LNCAP (cell line): ENCODE data around the gene TOP1.

Source experiments
- TF ChIP-seq, protein P1 (sequence below): fragments of 450-650 bp; IDR thresholded peaks from 2 replicates; pipeline ENCODE4 v1.5.1; 2017; ENCODE audit warnings: mild to moderate bottlenecking

The TOP1 gene

DNA sequence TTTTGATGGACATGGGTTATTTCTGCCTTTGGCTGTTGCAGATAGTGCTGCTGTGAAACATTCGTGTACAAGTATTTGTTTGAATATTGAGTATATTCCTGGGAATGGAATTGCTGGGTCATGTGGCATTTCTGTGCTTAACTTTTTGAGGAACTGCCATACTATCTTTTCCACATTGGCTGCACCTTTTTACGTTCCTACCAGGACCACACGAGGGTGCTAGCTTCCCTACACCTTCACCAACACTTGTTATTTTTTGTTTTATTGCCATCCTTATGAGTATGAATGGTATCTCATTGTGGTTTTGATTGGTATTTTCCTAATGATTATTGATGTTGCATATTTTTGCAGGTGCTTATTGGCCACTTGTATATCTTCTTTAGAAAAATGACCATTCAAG is 60.9 kb downstream of the TOP1 start:
- TF ChIP-seq, protein P1, sequence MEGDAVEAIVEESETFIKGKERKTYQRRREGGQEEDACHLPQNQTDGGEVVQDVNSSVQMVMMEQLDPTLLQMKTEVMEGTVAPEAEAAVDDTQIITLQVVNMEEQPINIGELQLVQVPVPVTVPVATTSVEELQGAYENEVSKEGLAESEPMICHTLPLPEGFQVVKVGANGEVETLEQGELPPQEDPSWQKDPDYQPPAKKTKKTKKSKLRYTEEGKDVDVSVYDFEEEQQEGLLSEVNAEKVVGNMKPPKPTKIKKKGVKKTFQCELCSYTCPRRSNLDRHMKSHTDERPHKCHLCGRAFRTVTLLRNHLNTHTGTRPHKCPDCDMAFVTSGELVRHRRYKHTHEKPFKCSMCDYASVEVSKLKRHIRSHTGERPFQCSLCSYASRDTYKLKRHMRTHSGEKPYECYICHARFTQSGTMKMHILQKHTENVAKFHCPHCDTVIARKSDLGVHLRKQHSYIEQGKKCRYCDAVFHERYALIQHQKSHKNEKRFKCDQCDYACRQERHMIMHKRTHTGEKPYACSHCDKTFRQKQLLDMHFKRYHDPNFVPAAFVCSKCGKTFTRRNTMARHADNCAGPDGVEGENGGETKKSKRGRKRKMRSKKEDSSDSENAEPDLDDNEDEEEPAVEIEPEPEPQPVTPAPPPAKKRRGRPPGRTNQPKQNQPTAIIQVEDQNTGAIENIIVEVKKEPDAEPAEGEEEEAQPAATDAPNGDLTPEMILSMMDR, result no peak

DNA sequence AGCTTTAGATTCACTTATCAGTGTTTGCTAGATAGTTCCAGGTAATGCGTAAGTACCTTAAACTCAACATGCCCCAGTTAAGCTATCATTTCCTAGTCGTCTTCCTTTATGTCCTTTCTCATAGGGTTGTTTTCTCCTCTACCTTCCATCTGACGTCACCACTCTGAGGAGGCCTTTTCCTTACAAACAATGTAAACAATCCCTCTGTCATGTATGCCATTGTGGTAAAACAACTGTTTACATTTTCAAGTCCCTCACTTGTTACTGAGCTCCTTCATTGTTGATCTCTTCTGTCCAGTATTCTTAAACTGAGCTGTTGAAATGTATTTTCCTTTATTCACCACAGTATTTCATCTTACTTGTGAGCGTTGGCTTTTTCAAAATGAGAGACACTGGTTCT is 63.3 kb downstream of the TOP1 start:
- TF ChIP-seq, protein P1, result no peak

DNA sequence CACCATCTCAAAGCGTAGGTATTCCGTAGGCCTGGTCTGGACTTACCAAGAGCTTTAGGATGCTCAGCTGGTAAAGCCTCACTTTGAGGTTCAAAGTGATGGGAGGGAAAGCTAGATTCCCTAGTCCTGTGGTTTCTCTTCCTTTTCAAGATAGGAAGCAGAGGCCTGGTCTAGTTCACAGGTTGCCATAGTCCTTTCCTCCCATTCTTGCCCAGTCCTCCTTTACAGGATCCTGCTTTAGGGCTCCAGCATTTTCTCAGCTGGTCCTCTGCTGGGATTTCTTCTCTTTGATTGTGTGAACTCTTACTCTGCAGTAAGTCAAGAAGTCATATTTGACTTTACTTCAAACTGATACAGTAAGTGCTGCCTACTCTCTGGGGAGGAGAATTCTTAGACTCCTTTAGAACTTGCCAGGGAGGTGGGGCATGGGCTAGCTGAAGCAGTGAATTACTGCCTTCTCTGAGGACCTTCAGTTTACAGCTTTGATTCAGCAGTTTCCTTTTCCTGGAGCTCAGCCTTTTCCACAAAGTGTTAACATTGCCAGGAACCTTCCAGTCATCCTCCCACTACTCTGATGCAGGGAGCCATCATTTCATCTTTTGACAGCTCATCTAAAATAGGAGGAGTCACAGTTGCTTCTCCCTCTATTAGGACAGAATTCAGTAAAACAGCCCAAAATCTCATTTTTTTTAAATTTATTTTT is 65.9 kb downstream of the TOP1 start:
- TF ChIP-seq, protein P1, result no peak

GRCh38 chr20:41095110-41095969 is 66.7 kb downstream of the TOP1 start:
- TF ChIP-seq, protein P1, result peak; percentile 85

- TF ChIP-seq, protein P1, result no peak
Observed at GRCh38 chr20:41098703-41099250, 70.2 kb downstream of the TOP1 start.

- TF ChIP-seq, protein P1, result no peak
Observed at GRCh38 chr20:41100001-41100480, 71.4 kb downstream of the TOP1 start.

- TF ChIP-seq, protein P1, result no peak
Observed at GRCh38 chr20:41101660-41102059, 73.0 kb downstream of the TOP1 start.
